GM12865 (cell line): Measurements from ENCODE around the gene ADGRD1.

Source experiments
- DNase-seq: peaks from one replicate; pipeline ENCODE4 v3.0.0; 2010; ENCODE audit warnings: low read depth
- H3K4me3 ChIP-seq: 2 replicates; pipeline ENCODE4 v1.5.1; 2011; ENCODE audit warnings: mild to moderate bottlenecking, low read depth, low read length, control low read depth
- CTCF ChIP-seq: IDR thresholded peaks from 2 replicates; pipeline ENCODE4 v1.5.1; 2011; ENCODE audit warnings: low read length, control low read depth, low read depth, inconsistent platforms; ENCODE audit not compliant: insufficient read depth; ENCODE audit errors: missing control alignments

Gene ADGRD1

GRCh38 chr12:130957304-130957621 is 3.6 kb downstream of the ADGRD1 start:
- TF ChIP-seq CTCF: no peak
- DNase-seq: no peak
- H3K4me3 ChIP-seq: no peak overlapping the region

- TF ChIP-seq CTCF: no peak
- no peak overlapping the region for H3K4me3 ChIP-seq
- DNase-seq: no peak
Measured at GRCh38 chr12:130958557-130959140, 4.9 kb downstream of the ADGRD1 start.

- DNase-seq: no peak
- no peak overlapping the region for H3K4me3 ChIP-seq
- no peak for TF ChIP-seq CTCF
Measured at GRCh38 chr12:130959632-130960031, 5.9 kb downstream of the ADGRD1 start.

GRCh38 chr12:130960058-130960457 is 6.4 kb downstream of the ADGRD1 start:
- DNase-seq: no peak
- no peak for TF ChIP-seq CTCF
- no peak overlapping the region for H3K4me3 ChIP-seq

GRCh38 chr12:130960787-130961186 is 7.1 kb downstream of the ADGRD1 start:
- no peak for DNase-seq
- no peak overlapping the region for H3K4me3 ChIP-seq
- TF ChIP-seq CTCF: no peak

- TF ChIP-seq CTCF: no peak
- no peak for DNase-seq
- H3K4me3 ChIP-seq: no peak overlapping the region
Measured at GRCh38 chr12:130961921-130962451, 8.3 kb downstream of the ADGRD1 start.

- no peak for DNase-seq
- TF ChIP-seq CTCF: no peak
- H3K4me3 ChIP-seq: no peak overlapping the region
Measured at GRCh38 chr12:130965214-130965613, 11.5 kb downstream of the ADGRD1 start.
